Endothelial cell of umbilical vein (primary cell): ENCODE data around the gene HOXB6. TPM values are rescaled to one million over a fixed set of nuclear protein-coding genes. Genes with fewer than 3 reads are reported as not detected.

ENCODE experiments used
- BruUV-seq: library from RNA; stranded (reverse); fragments of 400-500 nt; replicated peaks from 2 replicates; lab custom pipeline; 2021; lab: Mats Ljungman, UMichigan
- CTCF ChIA-PET: fragments of 300-600, 350-600 bp; sonication (Branson Sonifier 250); formaldehyde crosslinking; loops from one replicate; lab custom pipeline; 2021; ENCODE audit warnings: antibody characterized with exemption, inconsistent platforms; lab: Charles Lee
- POLR2A ChIA-PET: fragments of 300-600, 350-600 bp; sonication (Branson Sonifier 250); formaldehyde crosslinking; loops from one replicate; lab custom pipeline; 2021; ENCODE audit warnings: antibody characterized with exemption, inconsistent platforms; lab: Charles Lee
- DNase-seq: peaks from one replicate; pipeline ENCODE4 v3.0.0-alpha.2; 2011; ENCODE audit warnings: low read depth, low spot score
- FAIRE-seq: peaks from 2 replicates; lab custom pipeline; 2011; peaks lifted over from hg19 to GRCh38; lab: Jason Lieb, UNC
- H2AFZ ChIP-seq: 2 replicates; pipeline ENCODE4 v1.6.0; 2012; ENCODE audit warnings: low read depth, low read length, control low read depth, inconsistent platforms
- H3K27ac ChIP-seq: 2 replicates; pipeline ENCODE4 v1.5.1; 2011; ENCODE audit warnings: low read depth, mild to moderate bottlenecking, control low read depth, low read length, moderate library complexity; ENCODE audit not compliant: insufficient read depth
- H3K27me3 ChIP-seq, 2 experiments: 2 replicates each; pipeline versions ENCODE4 v1.6.0 to v1.6.1; 2011; ENCODE audit warnings: low read length in 2 of 2, mixed read lengths in 1 of 2; ENCODE audit not compliant: control insufficient read depth in 2 of 2, insufficient read depth in 2 of 2
- H3K36me3 ChIP-seq, 2 experiments: 2 replicates in 1 of 2; 3 replicates in 1 of 2; pipeline ENCODE4 v1.5.1; 2011; ENCODE audit warnings: low read length in 2 of 2, mild to moderate bottlenecking in 1 of 2, moderate library complexity in 1 of 2; ENCODE audit not compliant: control insufficient read depth in 2 of 2, insufficient read depth in 2 of 2; ENCODE audit errors: extremely low read depth in 1 of 2
- H3K4me1 ChIP-seq: 3 replicates; pipeline ENCODE4 v1.5.1; 2011; ENCODE audit warnings: mild to moderate bottlenecking, low read length; ENCODE audit not compliant: control insufficient read depth, insufficient read depth; ENCODE audit errors: extremely low read depth
- H3K4me2 ChIP-seq: 2 replicates; pipeline ENCODE4 v1.6.1; 2011; ENCODE audit warnings: low read length, control low read depth, mixed read lengths; ENCODE audit not compliant: insufficient read depth
- H3K4me3 ChIP-seq, 3 experiments: fragments of 200-600 bp in 1 of 3; sonication (generic), shearing (Covaris generic) in 1 of 3; replicated peaks in 1 of 3; 2 replicates each; pipeline ENCODE4 v1.5.1; 2011 to 2016; ENCODE audit warnings: control low read depth in 3 of 3, low read length in 3 of 3, mild to moderate bottlenecking in 2 of 3, inconsistent platforms in 1 of 3, low read depth in 1 of 3, moderate library complexity in 1 of 3; ENCODE audit not compliant: insufficient read depth in 1 of 3
- H3K79me2 ChIP-seq: 2 replicates; pipeline ENCODE4 v1.6.0; 2012; ENCODE audit warnings: low read length, inconsistent platforms; ENCODE audit not compliant: control insufficient read depth, insufficient read depth
- H3K9ac ChIP-seq: replicated peaks from 2 replicates; pipeline ENCODE3; 2011; ENCODE audit warnings: low read length, control low read depth; ENCODE audit not compliant: insufficient read depth; ENCODE audit errors: extremely low read depth
- H3K9me1 ChIP-seq: replicated peaks from 3 replicates; pipeline ENCODE4 v1.6.0; 2011; ENCODE audit warnings: mild to moderate bottlenecking, low read length; ENCODE audit not compliant: control insufficient read depth, insufficient read depth; ENCODE audit errors: extremely low read depth
- H3K9me3 ChIP-seq: replicated peaks from 2 replicates; pipeline ENCODE4 v1.5.1; 2012; ENCODE audit warnings: low read length, inconsistent platforms; ENCODE audit not compliant: control insufficient read depth, insufficient read depth
- H4K20me1 ChIP-seq: replicated peaks from 2 replicates; pipeline ENCODE3; 2011; ENCODE audit warnings: mild to moderate bottlenecking, low read length; ENCODE audit not compliant: control insufficient read depth, insufficient read depth; ENCODE audit errors: extremely low read depth
- EZH2 ChIP-seq: IDR thresholded peaks from 2 replicates; pipeline ENCODE4 v1.6.1; 2012; ENCODE audit warnings: borderline replicate concordance, low read depth, mild to moderate bottlenecking, moderate library complexity, low read length, inconsistent platforms; ENCODE audit not compliant: severe bottlenecking
- FOS ChIP-seq: IDR thresholded peaks from 2 replicates; pipeline ENCODE4 v1.6.1; 2011; ENCODE audit warnings: mild to moderate bottlenecking, low read length, moderate library complexity, borderline replicate concordance; ENCODE audit not compliant: insufficient read depth
- GATA2 ChIP-seq: IDR thresholded peaks from 2 replicates; pipeline ENCODE4 v1.7.0; 2011; ENCODE audit warnings: low read depth, mild to moderate bottlenecking, moderate library complexity, mixed read lengths, low read length; ENCODE audit not compliant: insufficient read length, insufficient read depth
- JUN ChIP-seq: IDR thresholded peaks from 2 replicates; pipeline ENCODE4 v1.6.1; 2011; ENCODE audit warnings: borderline replicate concordance, low read depth; ENCODE audit not compliant: insufficient read length, insufficient read depth
- MAX ChIP-seq: IDR thresholded peaks from 2 replicates; pipeline ENCODE4 v1.6.1; 2011; ENCODE audit not compliant: insufficient read depth, insufficient read length
- MYC ChIP-seq: IDR thresholded peaks from one replicate; pipeline ENCODE4 v1.6.1; 2011; ENCODE audit warnings: mild to moderate bottlenecking, low read depth, low read length
- POLR2A ChIP-seq: IDR thresholded peaks from 2 replicates; pipeline ENCODE4 v1.6.1; 2012; ENCODE audit warnings: low read depth, mild to moderate bottlenecking, control low read depth, low read length
- POLR2AphosphoS5 ChIP-seq: IDR thresholded peaks from 2 replicates; pipeline ENCODE4 v1.6.1; 2012; ENCODE audit warnings: low read depth, mild to moderate bottlenecking, control low read depth, low read length, moderate library complexity; ENCODE audit not compliant: insufficient read depth
- dilution Hi-C: fragments of 300-500 bp; cut with MboI; formaldehyde crosslinking; loops from one replicate; pipeline ENCODE4 v1.15.0; 2019; ENCODE audit warnings: low sequenced_read_pairs; ENCODE audit not compliant: extremely low pct_ligation_motif_present
- intact Hi-C: fragments of 100-400 bp; cut with micrococcal nuclease; formaldehyde crosslinking; loops from one replicate; pipeline ENCODE4 v1.10.0; 2022
- polyA plus RNA-seq, 4 experiments: library from polyadenylated mRNA; depleted of rRNA in 3 of 4; stranded (reverse) in 3 of 4; unstranded in 1 of 4; fragments of >200 nt; gene quantifications; 2 replicates each; pipeline versions ENCODE4 v1.2.1 to v1.2.3, GENCODE V29; 2011 to 2012; ENCODE audit warnings: missing spikeins in 1 of 4
- total RNA-seq: library from RNA; stranded (reverse); gene quantifications from 2 replicates; pipeline ENCODE4 v1.2.3, GENCODE V29; 2021
- TF ChIP-seq, protein P1 (sequence below), 2 donors: IDR thresholded peaks; 1 replicate in 1 of 2; 2 replicates in 1 of 2; pipeline ENCODE4 v1.5.1; 2011; ENCODE audit warnings: low read length in 2 of 2, mild to moderate bottlenecking in 2 of 2, moderate library complexity in 2 of 2, control low read depth in 1 of 2, inconsistent platforms in 1 of 2, low read depth in 1 of 2; ENCODE audit not compliant: insufficient read depth in 1 of 2; ENCODE audit errors: extremely low read depth in 1 of 2

The HOXB6 gene
- total and polyA plus RNA-seq, 2 donors (not counting 3 experiments of a cell fraction or from before 2014, with no cell fraction given): 8.8 to 24.0 TPM

- TF ChIP-seq POLR2A: no peak
- TF ChIP-seq GATA2: no peak
- TF ChIP-seq, protein P1, sequence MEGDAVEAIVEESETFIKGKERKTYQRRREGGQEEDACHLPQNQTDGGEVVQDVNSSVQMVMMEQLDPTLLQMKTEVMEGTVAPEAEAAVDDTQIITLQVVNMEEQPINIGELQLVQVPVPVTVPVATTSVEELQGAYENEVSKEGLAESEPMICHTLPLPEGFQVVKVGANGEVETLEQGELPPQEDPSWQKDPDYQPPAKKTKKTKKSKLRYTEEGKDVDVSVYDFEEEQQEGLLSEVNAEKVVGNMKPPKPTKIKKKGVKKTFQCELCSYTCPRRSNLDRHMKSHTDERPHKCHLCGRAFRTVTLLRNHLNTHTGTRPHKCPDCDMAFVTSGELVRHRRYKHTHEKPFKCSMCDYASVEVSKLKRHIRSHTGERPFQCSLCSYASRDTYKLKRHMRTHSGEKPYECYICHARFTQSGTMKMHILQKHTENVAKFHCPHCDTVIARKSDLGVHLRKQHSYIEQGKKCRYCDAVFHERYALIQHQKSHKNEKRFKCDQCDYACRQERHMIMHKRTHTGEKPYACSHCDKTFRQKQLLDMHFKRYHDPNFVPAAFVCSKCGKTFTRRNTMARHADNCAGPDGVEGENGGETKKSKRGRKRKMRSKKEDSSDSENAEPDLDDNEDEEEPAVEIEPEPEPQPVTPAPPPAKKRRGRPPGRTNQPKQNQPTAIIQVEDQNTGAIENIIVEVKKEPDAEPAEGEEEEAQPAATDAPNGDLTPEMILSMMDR (IDR thresholded peaks at IDR 0.05; ENCODE audit: extremely low read depth in 1 of 2, insufficient read depth in 1 of 2, low read depth in 1 of 2, low read length in 2 of 2): no peak
- TF ChIP-seq FOS: no peak
- TF ChIP-seq EZH2: no peak
- TF ChIP-seq MYC: no peak
- no peak for TF ChIP-seq MAX
- no peak for TF ChIP-seq POLR2AphosphoS5
- no peak for TF ChIP-seq JUN
- Histone ChIP-seq H3K79me2 (peaks cover 65% of the 10 kb centered on the region), H2AFZ (no peak overlapping the region), H3K9ac (no peak overlapping the region), H3K4me1 (peaks cover 22% of the 10 kb centered on the region), H3K27ac (no peak overlapping the region), H3K4me2 (no peak overlapping the region), H3K9me1 (no peaks in the 10 kb centered on the region), H3K36me3 (peaks cover 3 to 7% of the 10 kb centered on the region in 2 experiments), H4K20me1 (no peaks in the 10 kb centered on the region), H3K4me3 (no peak overlapping the region), H3K27me3 (no peaks in the 10 kb centered on the region), H3K9me3 (no peaks in the 10 kb centered on the region)
- intact Hi-C loops: no loop called here
- DNase-seq: no peak
- POLR2A ChIA-PET: no interaction called here
- no peak for FAIRE-seq
- no TSS peak for BruUV-seq
- CTCF ChIA-PET: interaction anchor here (1.5 to 4.2 kb wide), 3 partner anchors 260 to 380 kb away, joined by 4 to 31 read pairs (median 7); no protein-coding TSS in a partner anchor
- dilution Hi-C loops: no loop called here
Measured at GRCh38 chr17:48596000-48596734, 8.6 kb downstream of the HOXB6 start.
